Vagina (tissue), 2 donors: ENCODE results near the gene ACTN4.

Experiments
- CTCF ChIP-seq, 3 experiments: fragments of 450-650 bp in 2 of 3; fragments of 200-600 bp in 1 of 3; sonication (generic) in 1 of 3; IDR thresholded peaks; one replicate each; pipeline ENCODE4 v1.5.1; 2017 to 2019; ENCODE audit warnings: antibody characterized with exemption in 3 of 3, mild to moderate bottlenecking in 2 of 3, moderate library complexity in 2 of 3
- POLR2A ChIP-seq, 2 donors: fragments of 450-650 bp; IDR thresholded peaks; one replicate each; pipeline ENCODE4 v1.6.1; 2017; ENCODE audit warnings: antibody characterized with exemption in 2 of 2, mild to moderate bottlenecking in 2 of 2, moderate library complexity in 2 of 2
- POLR2AphosphoS5 ChIP-seq, 2 donors: sonication (generic); formaldehyde crosslinking; IDR thresholded peaks; one replicate each; pipeline ENCODE4 v1.9.0; 2017; ENCODE audit warnings: antibody characterized with exemption in 2 of 2, mild to moderate bottlenecking in 2 of 2, low read depth in 1 of 2; ENCODE audit not compliant: insufficient read depth in 1 of 2

- TF ChIP-seq CTCF (IDR thresholded peaks at IDR 0.05) (no peak), POLR2A (IDR thresholded peaks at IDR 0.05) (no peak), POLR2AphosphoS5 (IDR thresholded peaks at IDR 0.05; ENCODE audit: insufficient read depth in 1 of 2, low read depth in 1 of 2) (no peak)
Observed at GRCh38 chr19:38695832-38696728, 48.6 kb downstream of the ACTN4 start.
